ENCODE results near the gene R3HCC1L.

DNA sequence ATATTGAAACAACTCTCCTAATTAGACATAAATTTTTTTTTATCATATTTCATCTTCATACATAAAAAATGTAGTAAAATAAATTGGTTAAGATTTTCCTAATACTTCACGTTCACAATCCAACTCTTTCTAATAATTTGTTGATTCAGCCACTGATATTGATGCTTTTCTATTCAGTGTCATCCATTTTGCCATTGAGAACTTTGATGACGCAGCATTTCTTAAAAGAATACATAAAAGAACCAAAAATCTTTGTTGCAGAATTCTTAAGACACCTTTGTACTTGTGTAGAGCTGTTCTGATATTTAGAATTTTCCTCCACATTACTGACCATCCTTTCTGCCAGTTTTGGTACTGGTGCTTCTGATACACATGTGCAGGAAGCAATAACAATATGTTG lies 80.9 kb downstream of the R3HCC1L start:
- TF ChIP-seq, protein P1, sequence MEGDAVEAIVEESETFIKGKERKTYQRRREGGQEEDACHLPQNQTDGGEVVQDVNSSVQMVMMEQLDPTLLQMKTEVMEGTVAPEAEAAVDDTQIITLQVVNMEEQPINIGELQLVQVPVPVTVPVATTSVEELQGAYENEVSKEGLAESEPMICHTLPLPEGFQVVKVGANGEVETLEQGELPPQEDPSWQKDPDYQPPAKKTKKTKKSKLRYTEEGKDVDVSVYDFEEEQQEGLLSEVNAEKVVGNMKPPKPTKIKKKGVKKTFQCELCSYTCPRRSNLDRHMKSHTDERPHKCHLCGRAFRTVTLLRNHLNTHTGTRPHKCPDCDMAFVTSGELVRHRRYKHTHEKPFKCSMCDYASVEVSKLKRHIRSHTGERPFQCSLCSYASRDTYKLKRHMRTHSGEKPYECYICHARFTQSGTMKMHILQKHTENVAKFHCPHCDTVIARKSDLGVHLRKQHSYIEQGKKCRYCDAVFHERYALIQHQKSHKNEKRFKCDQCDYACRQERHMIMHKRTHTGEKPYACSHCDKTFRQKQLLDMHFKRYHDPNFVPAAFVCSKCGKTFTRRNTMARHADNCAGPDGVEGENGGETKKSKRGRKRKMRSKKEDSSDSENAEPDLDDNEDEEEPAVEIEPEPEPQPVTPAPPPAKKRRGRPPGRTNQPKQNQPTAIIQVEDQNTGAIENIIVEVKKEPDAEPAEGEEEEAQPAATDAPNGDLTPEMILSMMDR (IDR thresholded peaks at IDR 0.05) = no peak
- TF ChIP-seq POLR2A (IDR thresholded peaks at IDR 0.05) (no peak), POLR2AphosphoS5 (IDR thresholded peaks at IDR 0.05) (no peak)
